ENCODE results near the gene FGF6.
"Not testable (repeated sequence)": the region's sequence is repeated elsewhere in the genome, so short reads cannot be mapped to it uniquely, and the experiment has no call there.

Gene FGF6, protein sequence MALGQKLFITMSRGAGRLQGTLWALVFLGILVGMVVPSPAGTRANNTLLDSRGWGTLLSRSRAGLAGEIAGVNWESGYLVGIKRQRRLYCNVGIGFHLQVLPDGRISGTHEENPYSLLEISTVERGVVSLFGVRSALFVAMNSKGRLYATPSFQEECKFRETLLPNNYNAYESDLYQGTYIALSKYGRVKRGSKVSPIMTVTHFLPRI

DNA sequence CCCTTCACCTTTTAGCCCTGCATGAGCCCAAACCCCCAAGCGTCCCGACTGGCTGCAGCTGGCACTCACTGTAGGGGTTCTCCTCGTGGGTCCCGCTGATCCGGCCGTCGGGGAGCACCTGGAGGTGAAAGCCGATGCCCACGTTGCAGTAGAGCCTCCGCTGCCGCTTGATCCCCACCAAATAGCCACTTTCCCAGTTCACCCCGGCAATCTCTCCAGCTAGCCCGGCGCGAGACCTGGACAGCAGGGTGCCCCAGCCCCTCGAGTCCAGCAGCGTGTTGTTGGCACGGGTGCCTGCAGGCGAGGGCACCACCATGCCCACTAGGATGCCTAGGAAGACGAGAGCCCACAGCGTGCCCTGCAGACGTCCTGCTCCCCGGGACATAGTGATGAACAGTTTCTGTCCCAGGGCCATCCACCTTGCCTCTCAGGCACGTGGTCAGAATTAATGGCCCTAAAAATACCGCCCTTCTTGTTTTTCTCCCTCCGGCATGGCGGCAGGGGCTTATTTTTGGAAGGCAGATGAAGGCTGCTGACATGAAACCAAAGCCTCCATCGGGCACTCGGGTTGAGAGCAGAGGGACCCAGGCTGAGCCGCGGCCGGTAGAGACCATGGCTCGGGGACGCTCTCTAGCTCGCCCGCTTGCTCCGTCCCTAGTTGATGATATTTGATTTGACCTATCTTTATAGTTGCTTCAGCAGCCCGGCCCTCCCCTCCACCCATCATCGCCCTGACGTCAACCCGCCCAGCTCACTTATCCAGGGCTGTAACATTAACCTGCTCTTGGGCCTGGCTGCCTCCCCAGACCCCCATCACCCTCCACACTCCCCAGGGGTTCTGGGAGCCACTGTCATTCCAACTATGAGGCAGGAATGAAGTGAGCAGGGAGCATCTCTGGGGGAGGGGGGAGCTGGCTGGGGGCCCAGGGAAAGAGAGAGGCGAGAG lies at the start of gene FGF6:
TSS of gene FGF6 (minus strand) at position 660 of the 946 bp plus-strand sequence. CDS start at position 415, 245 bp downstream.
- no peak for DNase-seq (ENCODE audit: low read depth in 2 of 2)

DNA sequence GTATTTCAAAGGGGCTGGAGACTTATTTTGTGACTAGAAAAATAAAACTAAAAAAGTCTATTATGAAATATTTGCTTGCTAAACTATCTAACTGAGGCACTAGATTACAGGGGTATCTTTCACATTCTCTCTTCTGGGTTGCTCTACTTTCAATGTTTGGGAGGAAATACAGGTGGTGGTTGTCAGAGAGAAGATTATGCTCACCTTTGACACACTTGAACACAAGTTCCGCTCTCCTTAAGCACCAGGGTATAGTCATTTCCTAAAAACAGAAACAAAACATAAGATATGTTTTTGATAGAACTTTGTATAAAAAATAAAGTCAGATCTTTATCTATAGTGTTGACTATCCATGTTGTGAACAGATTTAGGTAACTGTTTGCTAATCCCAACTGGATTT lies 45.4 kb upstream of the FGF6 start:
- no peak for DNase-seq (ENCODE audit: low read depth in 2 of 2)

GRCh38 chr12:4489556-4489955 lies 43.9 kb upstream of the FGF6 start:
- no peak for DNase-seq (ENCODE audit: low read depth in 2 of 2)

GRCh38 chr12:4486980-4487379 lies 41.4 kb upstream of the FGF6 start:
- DNase-seq (ENCODE audit: low read depth in 2 of 2), result no peak

- DNase-seq (ENCODE audit: low read depth in 2 of 2), result no peak
Observed at GRCh38 chr12:4486049-4486699, 40.6 kb upstream of the FGF6 start.

DNA sequence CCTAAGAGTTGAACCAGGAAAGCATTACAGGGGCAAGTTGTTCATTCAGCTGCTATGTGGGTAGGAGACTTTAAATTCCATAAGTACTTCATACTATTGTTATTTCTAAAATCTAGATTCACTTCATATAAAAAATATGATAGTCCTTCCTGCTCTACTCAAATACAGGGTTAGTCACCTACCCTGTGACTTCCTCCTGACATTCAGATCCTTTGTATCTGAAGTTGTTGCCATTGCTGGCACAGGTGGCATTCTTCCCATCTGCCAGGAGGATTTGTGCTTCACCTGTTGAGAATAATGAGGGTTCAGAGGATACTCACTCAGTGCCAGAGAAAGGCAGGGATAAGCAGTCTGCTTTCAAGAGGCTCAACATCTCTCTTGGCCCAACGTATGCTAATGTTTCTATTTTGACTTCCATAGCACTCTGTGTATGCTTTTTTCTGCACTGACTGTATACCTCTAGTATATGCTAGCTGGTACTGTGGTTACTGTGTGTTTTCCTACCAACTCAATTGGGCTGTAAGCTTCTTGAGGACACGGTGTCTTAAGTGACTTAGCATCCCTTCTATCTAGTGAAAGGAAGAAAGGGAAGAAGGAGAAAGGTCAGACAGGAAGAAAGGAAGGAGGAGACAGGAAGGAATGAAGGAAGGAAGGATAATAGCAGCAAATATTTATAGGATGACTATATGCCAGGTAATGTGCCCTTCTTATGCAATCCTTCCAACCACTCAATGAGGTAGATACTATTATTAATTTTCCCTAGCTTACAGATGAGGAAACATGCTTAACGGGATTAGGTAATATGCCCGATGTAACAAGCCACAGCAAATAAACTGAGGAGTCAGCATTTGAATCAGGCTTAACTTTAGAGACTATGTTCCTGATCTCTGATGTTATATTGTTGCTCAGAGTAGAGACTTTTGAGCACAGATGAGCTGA lies 38.5 kb upstream of the FGF6 start:
- no peak for DNase-seq (ENCODE audit: low read depth in 2 of 2)

DNA sequence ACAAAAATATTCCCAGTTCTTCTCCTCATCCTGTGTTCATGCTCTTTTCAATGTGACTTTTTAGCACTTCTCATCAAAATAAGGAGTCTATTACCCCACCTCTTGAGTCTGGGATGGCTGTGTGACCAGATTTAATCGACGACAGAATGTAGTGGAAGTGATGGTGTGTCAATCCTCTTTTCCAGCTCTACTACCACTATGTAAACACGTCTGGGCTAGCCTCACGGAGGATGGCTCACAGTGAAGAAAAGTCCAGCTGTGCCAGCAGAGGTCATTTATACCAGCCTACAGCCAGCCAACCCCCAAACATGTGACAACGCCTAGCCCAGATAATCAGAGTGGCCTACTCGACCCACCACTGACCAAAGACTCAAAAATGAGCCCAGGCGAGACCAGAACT lies 37.3 kb upstream of the FGF6 start:
- DNase-seq (ENCODE audit: low read depth in 2 of 2), result no peak

DNA sequence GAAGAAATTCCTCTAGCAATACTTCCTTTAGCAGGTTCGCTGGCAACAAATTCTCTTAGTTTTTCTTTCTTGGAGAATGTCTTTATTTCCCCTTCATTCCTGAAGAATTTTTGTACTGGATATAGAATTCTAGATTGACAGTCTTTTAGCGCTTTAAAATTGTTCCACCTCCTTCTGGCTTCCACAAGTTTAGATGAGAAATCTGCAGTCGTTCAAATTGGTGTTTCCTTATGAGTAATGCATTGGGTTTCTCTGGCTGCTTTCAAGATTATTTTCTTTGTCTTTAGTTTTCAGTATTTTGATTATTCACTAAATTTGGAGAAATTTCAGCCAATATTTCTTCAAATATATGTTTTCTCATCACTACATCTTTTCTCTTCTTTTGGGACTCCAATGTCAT lies 33.3 kb upstream of the FGF6 start:
- no peak for DNase-seq (ENCODE audit: low read depth in 2 of 2)

DNA sequence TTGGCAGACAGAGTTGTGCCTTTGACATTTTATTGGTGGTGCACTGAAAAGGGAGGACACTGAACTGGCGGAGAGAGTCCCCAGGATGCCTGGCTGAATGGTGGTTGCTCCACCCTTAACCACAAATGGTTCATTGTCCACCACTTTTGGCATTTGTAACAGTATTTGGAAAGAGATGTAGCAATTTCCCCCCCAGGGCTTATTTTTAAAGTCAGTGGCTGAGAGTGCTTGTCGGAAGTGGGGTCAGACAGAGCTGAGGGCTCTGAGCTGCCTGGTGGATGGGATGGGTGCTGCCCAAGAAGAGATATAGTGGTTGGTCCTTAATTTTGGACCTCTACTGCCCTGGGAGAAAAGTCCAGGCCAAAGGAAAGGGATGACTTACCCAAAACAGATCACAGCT lies 31.5 kb upstream of the FGF6 start:
- no peak for DNase-seq (ENCODE audit: low read depth in 2 of 2)

DNA sequence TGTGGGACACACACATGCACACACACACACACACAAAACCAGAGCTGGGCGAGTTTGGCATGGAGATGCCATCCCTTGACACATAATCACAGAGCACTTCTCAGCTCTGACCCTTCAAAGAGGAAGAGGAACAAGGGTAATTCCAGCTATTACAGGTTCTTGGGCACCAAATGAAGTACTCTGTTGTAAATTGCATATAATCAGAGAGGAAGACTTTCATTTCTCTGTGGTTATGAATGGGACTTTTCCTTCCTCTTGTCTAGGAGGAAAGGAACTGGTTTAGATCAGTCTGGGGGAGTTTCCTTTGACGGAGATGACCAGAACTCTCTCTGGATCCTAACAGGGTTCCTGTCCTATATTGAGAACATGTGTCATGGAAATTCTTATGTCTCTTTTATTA lies 26.4 kb upstream of the FGF6 start:
- DNase-seq (ENCODE audit: low read depth in 2 of 2), result no peak

DNA sequence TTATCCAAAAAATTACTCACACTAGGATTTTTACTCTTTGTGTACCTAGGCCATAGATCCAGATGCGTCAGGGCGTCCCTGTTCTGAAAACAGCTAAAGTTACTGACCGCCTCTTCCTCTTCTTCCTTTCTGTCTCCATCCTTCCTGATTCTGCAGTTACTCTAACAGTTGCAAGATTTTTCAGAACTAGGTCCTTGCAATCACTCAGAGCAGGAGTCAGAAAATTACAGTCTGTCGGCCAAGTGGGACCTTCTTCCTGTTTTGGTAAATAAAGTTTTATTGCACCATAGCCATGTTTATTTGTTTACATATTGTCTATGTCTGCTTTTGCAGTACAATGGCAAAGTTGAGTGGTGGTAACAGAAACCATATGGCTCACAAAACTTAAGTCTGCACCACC lies 25.6 kb upstream of the FGF6 start:
- no peak for DNase-seq (ENCODE audit: low read depth in 2 of 2)

GRCh38 chr12:4468994-4469393 lies 23.4 kb upstream of the FGF6 start:
- no peak for DNase-seq (ENCODE audit: low read depth in 2 of 2)

- no peak for DNase-seq (ENCODE audit: low read depth in 2 of 2)
Observed at GRCh38 chr12:4460761-4461160, 15.1 kb upstream of the FGF6 start.

- DNase-seq (ENCODE audit: low read depth in 2 of 2), result not testable (repeated sequence)
Observed at GRCh38 chr12:4455849-4456248, 10.2 kb upstream of the FGF6 start.

DNA sequence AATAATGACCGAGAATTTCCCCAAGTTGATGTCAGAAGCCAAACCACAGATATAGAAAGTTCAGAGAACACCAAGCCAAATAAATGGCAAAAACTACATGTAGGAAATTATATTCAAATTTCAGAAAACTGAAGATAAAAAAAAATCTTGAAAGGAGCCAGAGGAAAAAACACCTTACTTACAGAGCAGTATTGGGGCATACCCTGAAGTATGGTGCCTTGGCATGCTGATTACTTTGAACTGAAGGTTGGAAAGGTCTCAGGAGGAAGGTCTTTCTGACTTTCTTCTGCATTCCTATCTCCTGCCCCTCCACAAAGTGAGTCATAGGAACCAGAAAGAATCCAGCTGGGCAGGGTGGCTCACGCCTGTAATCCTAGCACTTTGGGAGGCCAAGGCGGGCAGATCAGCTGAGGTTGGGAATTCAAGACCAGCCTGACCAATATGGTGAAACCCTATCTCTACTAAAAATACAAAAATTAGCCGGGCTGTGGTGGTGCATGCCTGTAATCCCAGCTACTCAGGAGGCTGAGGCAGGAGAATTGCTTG lies 8.8 kb upstream of the FGF6 start:
- DNase-seq (ENCODE audit: low read depth in 2 of 2), result no peak

DNA sequence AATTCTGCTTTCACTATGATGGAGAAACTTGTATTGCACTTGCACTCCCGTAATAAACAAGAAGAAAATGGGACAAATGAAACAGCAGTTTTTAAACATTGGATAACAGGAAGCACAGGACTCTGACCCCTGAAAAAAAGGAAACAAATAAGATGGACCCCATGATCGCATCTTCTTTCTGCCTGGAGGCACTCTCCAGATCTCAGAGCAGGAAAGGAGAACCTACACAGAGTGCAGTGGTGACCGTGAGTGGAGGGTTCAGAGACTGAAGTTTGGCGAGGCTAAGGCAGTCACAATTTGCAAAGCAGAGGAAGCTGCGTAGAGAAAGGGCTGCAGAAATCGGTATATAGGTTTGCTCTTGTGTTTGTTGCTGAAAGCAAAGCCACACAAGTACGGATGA lies 6.1 kb upstream of the FGF6 start:
- DNase-seq (ENCODE audit: low read depth in 2 of 2), result no peak

GRCh38 chr12:4450551-4451112 lies 5.0 kb upstream of the FGF6 start:
- DNase-seq (ENCODE audit: low read depth in 2 of 2), result no peak

DNA sequence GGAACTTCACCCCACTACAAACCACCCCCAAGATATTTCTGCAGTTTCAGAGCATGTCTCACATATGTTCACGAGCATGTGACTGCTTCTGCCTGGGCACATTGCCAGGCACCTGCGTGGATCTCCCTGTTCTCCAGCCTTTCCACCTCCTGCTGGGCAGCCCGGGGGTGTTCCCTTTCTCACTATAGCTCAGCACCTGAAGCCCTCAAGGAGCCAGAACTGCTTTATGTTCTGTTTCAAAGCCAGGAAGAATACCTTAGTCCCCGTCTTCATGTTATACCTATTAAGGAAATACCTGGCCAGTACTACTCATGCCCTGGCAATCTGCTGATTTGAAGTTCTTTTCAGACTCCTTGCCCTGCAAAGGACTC lies 4.2 kb upstream of the FGF6 start:
- no peak for DNase-seq (ENCODE audit: low read depth in 2 of 2)

- DNase-seq (ENCODE audit: low read depth in 2 of 2), result no peak
Observed at GRCh38 chr12:4448943-4449850, 3.6 kb upstream of the FGF6 start.

DNA sequence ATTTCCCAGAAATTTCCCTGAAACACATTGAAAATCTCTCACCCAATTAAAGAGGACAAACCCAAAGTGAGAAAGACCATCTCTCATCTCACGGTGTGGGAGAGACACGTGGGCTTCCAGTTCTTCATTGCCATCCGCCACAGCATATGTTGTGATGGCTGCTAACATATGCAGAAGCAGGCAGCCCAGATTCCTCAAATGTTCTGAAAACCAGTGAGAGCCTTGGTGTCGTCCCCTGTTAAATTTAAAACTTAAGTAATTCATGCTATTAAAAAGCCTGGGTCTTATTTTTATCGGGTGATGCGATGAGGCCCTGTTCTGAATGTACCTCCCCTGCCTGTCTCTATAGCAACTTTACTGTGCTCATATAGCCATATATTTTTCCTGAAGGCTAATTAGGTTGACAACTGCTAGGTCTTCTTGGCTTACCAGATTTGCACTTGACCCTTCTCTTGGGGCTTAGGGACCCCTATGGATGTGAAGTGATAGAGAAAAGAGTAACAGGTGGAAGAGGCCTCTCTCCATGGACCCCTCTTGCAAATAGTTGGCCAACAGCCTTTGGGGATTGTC lies 2.8 kb upstream of the FGF6 start:
- DNase-seq (ENCODE audit: low read depth in 2 of 2), result no peak

Data from activated CD4-positive, alpha-beta T cell treated with anti-CD3 and anti-CD28 coated beads for 24 hours (primary cell).